Heart right ventricle (tissue), 16 donors: ENCODE results near the gene ACVR2B. TPM values are rescaled to one million over a fixed set of nuclear protein-coding genes. Genes with fewer than 3 reads are reported as not detected.

Experiments
- ATAC-seq, 8 donors: fragments of 200-7000 bp; cut with Tn5 transposase; one replicate each; pipeline ENCODE4 v1.9.1; 2020; ENCODE audit warnings: mild to moderate bottlenecking in 8 of 8, moderate library complexity in 8 of 8, moderate number of reproducible peaks in 1 of 8
- DNase-seq, 2 donors: peaks; one replicate each; pipeline ENCODE4 v3.0.0-alpha.2; 2020
- H3K27ac ChIP-seq, 10 donors: fragments of 200-600 bp; sonication (generic) in 2 of 10; one replicate each; pipeline versions ENCODE4 v1.5.0 to v1.8.0; 2020 to 2022; ENCODE audit warnings: mild to moderate bottlenecking in 3 of 10
- H3K27me3 ChIP-seq, 7 donors: fragments of 200-600 bp; one replicate each; pipeline ENCODE4 v1.8.0; 2021 to 2022; ENCODE audit warnings: mild to moderate bottlenecking in 2 of 7
- H3K36me3 ChIP-seq, 9 donors: fragments of 200-600 bp; sonication (generic) in 1 of 9; one replicate each; pipeline versions ENCODE4 v1.5.0 to v1.8.0; 2020 to 2022; ENCODE audit warnings: mild to moderate bottlenecking in 2 of 9
- H3K4me1 ChIP-seq, 9 donors: fragments of 200-600 bp; sonication (generic) in 1 of 9; one replicate each; pipeline versions ENCODE4 v1.5.0 to v1.8.0; 2020 to 2022; ENCODE audit warnings: mild to moderate bottlenecking in 4 of 9
- H3K4me3 ChIP-seq, 10 donors: fragments of 200-600 bp; sonication (generic) in 2 of 10; one replicate each; pipeline versions ENCODE4 v1.5.0 to v1.8.0; 2020 to 2022; ENCODE audit warnings: mild to moderate bottlenecking in 7 of 10, moderate library complexity in 2 of 10
- H3K9me3 ChIP-seq, 11 donors: fragments of 200-600 bp in 10 of 11; sonication (generic) in 2 of 11; one replicate each; pipeline versions ENCODE4 v1.5.0 to v1.8.0; 2013 to 2022; ENCODE audit warnings: mild to moderate bottlenecking in 2 of 11, control low read depth in 1 of 11, moderate library complexity in 1 of 11
- WGBS, 2 donors: extraction: QIAGEN DNeasy Blood & Tissue Kit; methylation state at CpG; one replicate each; pipeline ENCODE4 v1.1.7; 2013; ENCODE audit warnings: inconsistent platforms in 1 of 2; 5-methylcytosine and 5-hydroxymethylcytosine counted together
- intact Hi-C, 10 donors: fragments of 100-400 bp; cut with DNase I; formaldehyde crosslinking; loops; one replicate each; pipeline versions ENCODE4 v1.11.1 to v1.14.2; 2022
- polyA plus RNA-seq, 2 donors: library from polyadenylated mRNA; stranded (reverse); fragments of 200-250 nt; gene quantifications; one replicate each; pipeline ENCODE4 v1.2.3, GENCODE V29; 2013
- total RNA-seq, 10 donors: library from RNA; stranded (reverse); fragmentation: NEBNext Ultra II Directional in 3 of 10; extraction: Animal tissue kit (Norgen Biotek cat#: 25700) in 3 of 10; gene quantifications; one replicate each; pipeline versions ENCODE4 v1.2.1 to v1.2.4, GENCODE V29; 2021 to 2023
- TF ChIP-seq, protein P1 (sequence below), 9 donors: fragments of 200-600 bp; sonication (generic) in 2 of 9; IDR thresholded peaks; one replicate each; pipeline versions ENCODE4 v1.5.0 to v1.8.0; 2021 to 2022; ENCODE audit warnings: antibody characterized with exemption in 9 of 9, mild to moderate bottlenecking in 5 of 9, moderate library complexity in 1 of 9
- donor health status: Arrhythmogenic right ventricular cardiomyopathy.
- donor health status: ischemic (EF 13 %, LVEDD 7.1; RV severe dilation, severe dysfunction).
- donor health status: healthy with polysubstance abuse.
- donor health status: DM: no; HTN: yes; CAD: no.
- donor health status: DM: no; HTN: no; CAD: no.
- donor health status: ischemic (EF 25% LVEDD 6.9; RV normal size, moderate dysfunction).
- donor health status: ischemic (EF 25% LVEDD 5.7; RV mildly dilated, moderate dysfunction).
- donor health status: healthy.
- donor health status: DM: yes; HTN: yes; CAD: no.
- donor health status: Ischemic cardiomyopathy.
- donor health status: ischemic (EF 35%, LVEDD 5.7; RV mildly dilated, moderate dysfunction).
- donor health status: nonischemic (EF 11% LVEDD 7.7; RV severe dilation, severe dysfunction).
- donor health status: DM: yes; HTN: yes; CAD: no.
- donor health status: PGD.
- donor health status: ischemic (EF 29% LVEDD 5.4; RV normal size, mild dysfunction).
- donor health status: nonischemic (EF 23%, LVEDD 6.1; RV moderate dilation, normal function).

Gene ACVR2B
- total and polyA plus RNA-seq, 12 donors = 0.43 to 7.6 (median 6.1) TPM

DNA sequence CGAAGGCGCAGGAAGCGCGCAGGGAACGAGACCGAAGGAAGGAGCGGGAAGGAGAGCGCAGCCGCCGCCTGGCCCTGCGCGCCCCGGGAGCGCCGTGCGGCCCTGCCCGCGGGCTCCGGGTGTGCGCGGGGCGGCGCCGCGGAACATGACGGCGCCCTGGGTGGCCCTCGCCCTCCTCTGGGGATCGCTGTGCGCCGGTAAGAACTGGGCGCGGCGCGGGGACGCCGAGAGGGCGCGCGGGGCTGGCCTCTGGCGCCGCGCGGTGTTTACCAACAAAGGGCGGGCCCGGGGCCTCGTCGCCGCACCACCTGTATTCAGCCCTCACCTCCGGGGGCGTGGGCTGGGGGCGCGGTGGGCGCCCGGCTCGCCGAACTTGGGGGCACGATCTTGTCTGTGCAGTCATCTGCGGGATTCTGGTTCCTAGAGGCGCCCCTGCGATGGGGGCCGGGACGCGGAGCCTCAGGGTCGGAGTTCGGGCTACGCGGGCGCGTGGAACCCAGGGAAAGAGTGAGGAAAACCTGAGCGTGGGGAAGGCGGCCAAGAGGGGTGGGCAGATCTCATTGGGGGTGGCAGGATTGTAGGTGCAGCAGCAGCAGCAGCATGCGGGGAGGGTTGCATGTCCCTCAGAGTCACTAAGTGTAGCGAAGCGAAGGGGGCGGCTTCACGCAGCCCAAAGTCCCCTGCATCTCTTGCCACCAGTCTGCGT is 641 bp downstream of the ACVR2B start:
- H3K36me3 ChIP-seq = no peaks in the 10 kb centered on the region
- TF ChIP-seq, protein P1, sequence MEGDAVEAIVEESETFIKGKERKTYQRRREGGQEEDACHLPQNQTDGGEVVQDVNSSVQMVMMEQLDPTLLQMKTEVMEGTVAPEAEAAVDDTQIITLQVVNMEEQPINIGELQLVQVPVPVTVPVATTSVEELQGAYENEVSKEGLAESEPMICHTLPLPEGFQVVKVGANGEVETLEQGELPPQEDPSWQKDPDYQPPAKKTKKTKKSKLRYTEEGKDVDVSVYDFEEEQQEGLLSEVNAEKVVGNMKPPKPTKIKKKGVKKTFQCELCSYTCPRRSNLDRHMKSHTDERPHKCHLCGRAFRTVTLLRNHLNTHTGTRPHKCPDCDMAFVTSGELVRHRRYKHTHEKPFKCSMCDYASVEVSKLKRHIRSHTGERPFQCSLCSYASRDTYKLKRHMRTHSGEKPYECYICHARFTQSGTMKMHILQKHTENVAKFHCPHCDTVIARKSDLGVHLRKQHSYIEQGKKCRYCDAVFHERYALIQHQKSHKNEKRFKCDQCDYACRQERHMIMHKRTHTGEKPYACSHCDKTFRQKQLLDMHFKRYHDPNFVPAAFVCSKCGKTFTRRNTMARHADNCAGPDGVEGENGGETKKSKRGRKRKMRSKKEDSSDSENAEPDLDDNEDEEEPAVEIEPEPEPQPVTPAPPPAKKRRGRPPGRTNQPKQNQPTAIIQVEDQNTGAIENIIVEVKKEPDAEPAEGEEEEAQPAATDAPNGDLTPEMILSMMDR (IDR thresholded peaks at IDR 0.05) = no peak
- peak overlapping the region; percentile 68 to 98 (median 85) for H3K4me3 ChIP-seq
- peaks cover 0 to 29% (median 0%) of the 10 kb centered on the region in 7 donors for H3K27me3 ChIP-seq
- 0 to 1% methylated on average over 70 to 78 of the region's 78 CpGs for WGBS, 2 donors
- H3K27ac ChIP-seq = peak overlapping the region; percentile 70 to 92 (median 86)
- DNase-seq = peak in 1 of 2 donors; percentile 37
- peaks cover 9 to 50% (median 36%) of the 10 kb centered on the region in 9 donors for H3K4me1 ChIP-seq
- ATAC-seq = peak; percentile 6 to 41 (median 26)
- intact Hi-C loops = loop anchor here in 2 of 10 donors (10.0 kb wide), 1 partner anchor 320 kb away; the partner anchor contains the start of genes ACAA1 (in 2 of the 2) and MYD88 (in 2 of the 2)
- no peaks in the 10 kb centered on the region for H3K9me3 ChIP-seq

DNA sequence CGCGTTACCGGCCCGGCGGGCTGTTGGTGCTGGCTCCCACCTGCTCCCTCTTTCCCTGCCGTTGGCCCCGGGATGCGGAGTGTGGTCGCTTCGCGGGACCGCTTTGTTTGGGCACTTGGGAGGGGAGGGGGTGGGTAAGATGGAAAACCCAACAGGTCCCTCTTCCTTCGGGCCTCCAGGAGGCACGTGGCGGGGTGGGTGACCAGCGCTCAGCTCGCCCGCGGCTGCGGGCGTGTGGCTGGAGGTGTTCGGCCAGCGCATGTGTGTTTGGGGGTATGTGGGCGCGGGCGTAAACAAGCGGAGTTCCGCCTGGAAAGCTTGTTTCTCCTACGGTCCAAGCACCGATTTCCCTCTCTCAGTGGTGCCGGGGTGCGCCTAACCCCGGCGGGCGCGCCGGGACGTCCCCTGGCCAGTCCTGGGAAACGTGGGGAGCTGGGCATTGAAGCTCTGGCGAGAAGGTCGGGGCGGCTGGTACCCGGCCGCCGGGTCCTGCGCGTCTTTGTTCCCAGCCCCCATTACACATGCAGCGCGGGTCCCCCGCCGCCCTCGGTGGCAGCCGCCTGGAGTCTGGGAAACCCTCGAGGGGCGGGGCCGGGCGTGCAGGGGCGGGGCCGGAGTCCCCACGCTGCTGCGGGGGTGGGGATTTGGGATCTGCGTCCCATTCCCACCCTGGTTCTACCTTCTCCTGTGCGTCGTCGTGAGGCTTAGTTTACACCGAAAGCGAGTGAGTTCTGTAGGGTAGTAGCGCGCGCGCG is 1.4 kb downstream of the ACVR2B start:
- H3K4me1 ChIP-seq = peaks cover 16 to 58% (median 43%) of the 10 kb centered on the region in 9 donors
- H3K27ac ChIP-seq = peak overlapping the region in 9 of 10 donors; percentile 70 to 89 (median 86)
- no peaks in the 10 kb centered on the region for H3K9me3 ChIP-seq
- peak; percentile 59 to 80 (median 70) for ATAC-seq
- H3K36me3 ChIP-seq = no peaks in the 10 kb centered on the region
- peak overlapping the region; percentile 68 to 98 (median 85) for H3K4me3 ChIP-seq
- peaks cover 0 to 29% (median 0%) of the 10 kb centered on the region in 7 donors for H3K27me3 ChIP-seq
- TF ChIP-seq, protein P1 (IDR thresholded peaks at IDR 0.05) = no peak
- intact Hi-C loops = loop anchor here in 2 of 10 donors (10.0 kb wide), 1 partner anchor 320 kb away; the partner anchor contains the start of genes ACAA1 (in 2 of the 2) and MYD88 (in 2 of the 2)
- 1% methylated on average over 72 of the region's 72 CpGs for WGBS, 2 donors
- DNase-seq = peak; percentile 76 to 83

DNA sequence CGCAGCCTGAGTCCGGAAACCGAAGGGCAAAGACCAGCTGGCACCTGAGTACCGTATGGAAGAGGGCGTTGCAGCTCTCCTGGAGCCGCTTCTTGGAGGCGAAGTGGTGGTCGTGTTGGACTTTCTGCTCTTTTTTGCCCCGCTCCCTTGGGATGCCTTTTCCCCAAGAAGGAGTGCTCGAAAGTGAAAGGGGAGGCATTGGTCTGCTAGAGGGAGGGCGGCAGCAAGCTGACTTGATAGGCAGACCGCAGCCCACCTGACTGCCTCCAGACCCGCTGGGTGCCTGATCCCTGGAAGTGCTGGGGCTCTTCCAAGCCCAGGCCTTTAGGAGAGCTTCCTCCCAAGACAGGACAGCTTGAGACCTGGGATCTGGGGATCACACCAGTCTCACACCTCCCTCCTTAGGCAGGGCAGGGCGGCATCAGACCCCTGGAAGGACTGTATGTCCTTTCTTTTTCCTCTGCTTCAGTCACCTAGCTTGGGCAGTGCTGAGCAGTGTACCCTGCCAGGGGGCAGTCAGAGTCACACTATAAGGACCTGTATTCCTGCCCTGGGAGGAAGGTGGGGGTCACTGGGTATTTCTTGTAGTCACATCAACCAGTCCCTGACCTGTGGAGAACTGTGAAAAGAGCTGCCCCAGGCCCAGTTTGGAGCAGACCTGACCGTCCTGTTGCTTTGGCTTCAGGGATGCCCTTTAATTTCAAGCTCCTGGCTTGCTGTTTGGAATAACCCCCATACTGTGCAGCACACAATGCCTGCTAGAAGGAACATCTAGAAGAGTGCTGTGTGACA is 2.1 kb downstream of the ACVR2B start:
- peaks cover 0 to 29% (median 0%) of the 10 kb centered on the region in 7 donors for H3K27me3 ChIP-seq
- intact Hi-C loops = loop anchor here in 2 of 10 donors (10.0 kb wide), 1 partner anchor 321 kb away; the partner anchor contains the start of genes ACAA1 (in 2 of the 2) and MYD88 (in 2 of the 2)
- ATAC-seq (peak in 5 of 8 donors; percentile 1 to 15 (median 8)), DNase-seq (peak in 1 of 2 donors; percentile 23)
- WGBS, 2 donors = 12 to 14% methylated on average over 15 of the region's 15 CpGs
- no peaks in the 10 kb centered on the region for H3K36me3 ChIP-seq
- H3K4me3 ChIP-seq = peak overlapping the region; percentile 68 to 98 (median 85)
- H3K4me1 ChIP-seq = peaks cover 24 to 66% (median 51%) of the 10 kb centered on the region in 9 donors
- H3K9me3 ChIP-seq = no peaks in the 10 kb centered on the region
- peak overlapping the region in 9 of 10 donors; percentile 7 to 89 (median 74) for H3K27ac ChIP-seq
- TF ChIP-seq, protein P1 (IDR thresholded peaks at IDR 0.05) = no peak
